Panc1 (cell line): ENCODE results near the gene KRTAP9-3.

Source experiments
- POLR2AphosphoS5 ChIP-seq: IDR thresholded peaks from 2 replicates; pipeline ENCODE4 v1.6.1; 2012; ENCODE audit warnings: mild to moderate bottlenecking, low read depth, low read length, moderate library complexity
- SIN3A ChIP-seq: IDR thresholded peaks from 2 replicates; pipeline ENCODE4 v1.6.1; 2012; ENCODE audit warnings: low read depth, mild to moderate bottlenecking, low read length, moderate library complexity, borderline replicate concordance; ENCODE audit not compliant: insufficient read depth
- TCF7L2 ChIP-seq: IDR thresholded peaks from 2 replicates; pipeline ENCODE4 v1.6.1; 2011; ENCODE audit warnings: mild to moderate bottlenecking, low read depth, low read length, inconsistent platforms
- TF ChIP-seq, protein P1 (sequence below): fragments of 450-650 bp; IDR thresholded peaks from 2 replicates; pipeline ENCODE4 v1.5.1; 2017; ENCODE audit warnings: mild to moderate bottlenecking
- TF ChIP-seq, protein P2 (sequence below), 2 experiments: IDR thresholded peaks; 2 replicates each; pipeline ENCODE4 v1.6.1; 2011 to 2012; ENCODE audit warnings: low read depth in 2 of 2, control low read depth in 1 of 2, low read length in 1 of 2, mild to moderate bottlenecking in 1 of 2, moderate library complexity in 1 of 2; ENCODE audit not compliant: insufficient read depth in 1 of 2

DNA sequence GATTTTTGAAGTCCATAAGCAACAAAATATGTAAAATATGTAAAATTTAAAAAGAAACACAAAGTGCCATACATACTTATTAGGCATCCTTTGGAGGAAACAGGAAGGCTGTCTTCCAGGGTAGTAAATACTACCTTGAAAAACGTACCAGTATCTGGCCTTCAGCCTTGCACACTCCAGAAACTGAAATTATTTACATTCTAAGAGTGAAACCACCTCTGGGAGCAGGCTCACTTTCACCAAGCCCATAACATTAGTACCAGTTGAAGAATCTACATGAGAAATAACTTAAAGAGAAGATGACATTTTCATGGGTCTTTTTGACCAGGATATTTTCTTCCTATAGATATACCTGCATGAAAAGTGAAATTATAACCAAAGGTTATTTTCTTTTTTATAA lies 36.2 kb upstream of the KRTAP9-3 start:
- TF ChIP-seq, protein P1, sequence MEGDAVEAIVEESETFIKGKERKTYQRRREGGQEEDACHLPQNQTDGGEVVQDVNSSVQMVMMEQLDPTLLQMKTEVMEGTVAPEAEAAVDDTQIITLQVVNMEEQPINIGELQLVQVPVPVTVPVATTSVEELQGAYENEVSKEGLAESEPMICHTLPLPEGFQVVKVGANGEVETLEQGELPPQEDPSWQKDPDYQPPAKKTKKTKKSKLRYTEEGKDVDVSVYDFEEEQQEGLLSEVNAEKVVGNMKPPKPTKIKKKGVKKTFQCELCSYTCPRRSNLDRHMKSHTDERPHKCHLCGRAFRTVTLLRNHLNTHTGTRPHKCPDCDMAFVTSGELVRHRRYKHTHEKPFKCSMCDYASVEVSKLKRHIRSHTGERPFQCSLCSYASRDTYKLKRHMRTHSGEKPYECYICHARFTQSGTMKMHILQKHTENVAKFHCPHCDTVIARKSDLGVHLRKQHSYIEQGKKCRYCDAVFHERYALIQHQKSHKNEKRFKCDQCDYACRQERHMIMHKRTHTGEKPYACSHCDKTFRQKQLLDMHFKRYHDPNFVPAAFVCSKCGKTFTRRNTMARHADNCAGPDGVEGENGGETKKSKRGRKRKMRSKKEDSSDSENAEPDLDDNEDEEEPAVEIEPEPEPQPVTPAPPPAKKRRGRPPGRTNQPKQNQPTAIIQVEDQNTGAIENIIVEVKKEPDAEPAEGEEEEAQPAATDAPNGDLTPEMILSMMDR: no peak
- no peak for TF ChIP-seq TCF7L2
- TF ChIP-seq SIN3A: no peak
- no peak for TF ChIP-seq POLR2AphosphoS5
- TF ChIP-seq, protein P2, sequence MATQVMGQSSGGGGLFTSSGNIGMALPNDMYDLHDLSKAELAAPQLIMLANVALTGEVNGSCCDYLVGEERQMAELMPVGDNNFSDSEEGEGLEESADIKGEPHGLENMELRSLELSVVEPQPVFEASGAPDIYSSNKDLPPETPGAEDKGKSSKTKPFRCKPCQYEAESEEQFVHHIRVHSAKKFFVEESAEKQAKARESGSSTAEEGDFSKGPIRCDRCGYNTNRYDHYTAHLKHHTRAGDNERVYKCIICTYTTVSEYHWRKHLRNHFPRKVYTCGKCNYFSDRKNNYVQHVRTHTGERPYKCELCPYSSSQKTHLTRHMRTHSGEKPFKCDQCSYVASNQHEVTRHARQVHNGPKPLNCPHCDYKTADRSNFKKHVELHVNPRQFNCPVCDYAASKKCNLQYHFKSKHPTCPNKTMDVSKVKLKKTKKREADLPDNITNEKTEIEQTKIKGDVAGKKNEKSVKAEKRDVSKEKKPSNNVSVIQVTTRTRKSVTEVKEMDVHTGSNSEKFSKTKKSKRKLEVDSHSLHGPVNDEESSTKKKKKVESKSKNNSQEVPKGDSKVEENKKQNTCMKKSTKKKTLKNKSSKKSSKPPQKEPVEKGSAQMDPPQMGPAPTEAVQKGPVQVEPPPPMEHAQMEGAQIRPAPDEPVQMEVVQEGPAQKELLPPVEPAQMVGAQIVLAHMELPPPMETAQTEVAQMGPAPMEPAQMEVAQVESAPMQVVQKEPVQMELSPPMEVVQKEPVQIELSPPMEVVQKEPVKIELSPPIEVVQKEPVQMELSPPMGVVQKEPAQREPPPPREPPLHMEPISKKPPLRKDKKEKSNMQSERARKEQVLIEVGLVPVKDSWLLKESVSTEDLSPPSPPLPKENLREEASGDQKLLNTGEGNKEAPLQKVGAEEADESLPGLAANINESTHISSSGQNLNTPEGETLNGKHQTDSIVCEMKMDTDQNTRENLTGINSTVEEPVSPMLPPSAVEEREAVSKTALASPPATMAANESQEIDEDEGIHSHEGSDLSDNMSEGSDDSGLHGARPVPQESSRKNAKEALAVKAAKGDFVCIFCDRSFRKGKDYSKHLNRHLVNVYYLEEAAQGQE (IDR thresholded peaks at IDR 0.05; ENCODE audit: insufficient read depth in 1 of 2, low read depth in 2 of 2, low read length in 1 of 2): no peak
